Loucy (cell line): ENCODE results near the gene ELMO1.

Source experiments
- EZH2phosphoT487 ChIP-seq: fragments of 200-600 bp; IDR thresholded peaks from 2 replicates; pipeline ENCODE4 v1.6.1; 2018; ENCODE audit warnings: antibody characterized with exemption, mild to moderate bottlenecking, moderate library complexity, borderline replicate concordance
- TF ChIP-seq, protein P1 (sequence below): fragments of 200-600 bp; sonication (generic); conservative IDR thresholded peaks from 2 replicates; pipeline ENCODE4 v1.5.1; 2014; ENCODE audit warnings: mild to moderate bottlenecking, antibody characterized with exemption, low read length

DNA sequence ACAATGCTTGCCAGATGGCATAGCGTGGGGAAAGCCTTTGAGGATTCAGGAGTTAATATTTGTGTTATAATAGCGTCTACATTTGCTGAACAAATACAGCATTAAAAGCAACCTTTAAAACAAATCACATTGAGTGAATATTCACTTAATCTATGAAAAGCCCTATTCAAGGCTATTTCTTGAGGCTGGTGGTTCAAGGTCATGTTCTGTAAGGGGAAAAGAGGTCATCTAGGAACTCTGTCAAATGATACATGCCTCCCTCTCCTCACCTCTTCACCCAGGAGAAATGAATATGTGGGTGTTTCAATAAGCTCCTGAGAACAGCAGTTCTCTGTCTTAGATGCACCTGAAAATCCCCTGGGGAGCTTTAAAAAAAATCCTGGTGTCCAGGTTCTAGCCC lies 303.0 kb downstream of the ELMO1 start:
- TF ChIP-seq, protein P1, sequence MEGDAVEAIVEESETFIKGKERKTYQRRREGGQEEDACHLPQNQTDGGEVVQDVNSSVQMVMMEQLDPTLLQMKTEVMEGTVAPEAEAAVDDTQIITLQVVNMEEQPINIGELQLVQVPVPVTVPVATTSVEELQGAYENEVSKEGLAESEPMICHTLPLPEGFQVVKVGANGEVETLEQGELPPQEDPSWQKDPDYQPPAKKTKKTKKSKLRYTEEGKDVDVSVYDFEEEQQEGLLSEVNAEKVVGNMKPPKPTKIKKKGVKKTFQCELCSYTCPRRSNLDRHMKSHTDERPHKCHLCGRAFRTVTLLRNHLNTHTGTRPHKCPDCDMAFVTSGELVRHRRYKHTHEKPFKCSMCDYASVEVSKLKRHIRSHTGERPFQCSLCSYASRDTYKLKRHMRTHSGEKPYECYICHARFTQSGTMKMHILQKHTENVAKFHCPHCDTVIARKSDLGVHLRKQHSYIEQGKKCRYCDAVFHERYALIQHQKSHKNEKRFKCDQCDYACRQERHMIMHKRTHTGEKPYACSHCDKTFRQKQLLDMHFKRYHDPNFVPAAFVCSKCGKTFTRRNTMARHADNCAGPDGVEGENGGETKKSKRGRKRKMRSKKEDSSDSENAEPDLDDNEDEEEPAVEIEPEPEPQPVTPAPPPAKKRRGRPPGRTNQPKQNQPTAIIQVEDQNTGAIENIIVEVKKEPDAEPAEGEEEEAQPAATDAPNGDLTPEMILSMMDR: no peak
- no peak for TF ChIP-seq EZH2phosphoT487
